CD14-positive monocyte (primary cell): ENCODE measurements around the gene WIPF3. TPM values are rescaled to one million over a fixed set of nuclear protein-coding genes. Genes with fewer than 3 reads are reported as not detected.

ENCODE experiments used
- DNase-seq, 3 donors: peaks; one replicate each; pipeline ENCODE4 v3.0.0-alpha.2; 2011 to 2022
- H2AFZ ChIP-seq: 2 replicates; pipeline ENCODE4 v1.6.0; 2012; ENCODE audit warnings: mild to moderate bottlenecking, low read depth, low read length, inconsistent platforms; ENCODE audit not compliant: insufficient read depth, poor library complexity, severe bottlenecking
- H3K27ac ChIP-seq, 2 donors: 1 replicate in 1 of 2; 2 replicates in 1 of 2; pipeline ENCODE4 v1.5.1; 2012 to 2013; ENCODE audit warnings: low read length in 2 of 2, control low read depth in 1 of 2, inconsistent platforms in 1 of 2, low read depth in 1 of 2, mild to moderate bottlenecking in 1 of 2
- H3K27me3 ChIP-seq, 2 donors: one replicate each; pipeline versions ENCODE4 v1.6.0 to v1.6.1; 2011 to 2013; ENCODE audit warnings: low read length in 2 of 2; ENCODE audit not compliant: control insufficient read depth in 2 of 2, insufficient read depth in 2 of 2
- H3K36me3 ChIP-seq, 2 donors: replicated peaks in 1 of 2; 1 replicate in 1 of 2; 2 replicates in 1 of 2; pipeline versions ENCODE4 v1.5.1 to v1.6.1; 2012 to 2013; ENCODE audit warnings: low read length in 2 of 2, control low read depth in 1 of 2, inconsistent platforms in 1 of 2, mild to moderate bottlenecking in 1 of 2; ENCODE audit not compliant: insufficient read depth in 2 of 2, control insufficient read depth in 1 of 2
- H3K4me1 ChIP-seq, 2 donors: 1 replicate in 1 of 2; 2 replicates in 1 of 2; pipeline versions ENCODE4 v1.5.1 to v1.6.1; 2012 to 2013; ENCODE audit warnings: low read length in 2 of 2, control low read depth in 1 of 2, inconsistent platforms in 1 of 2, mild to moderate bottlenecking in 1 of 2, moderate library complexity in 1 of 2; ENCODE audit not compliant: insufficient read depth in 2 of 2, control insufficient read depth in 1 of 2
- H3K4me2 ChIP-seq: replicated peaks from 2 replicates; pipeline ENCODE3; 2012; ENCODE audit warnings: low read length, moderate library complexity, mild to moderate bottlenecking; ENCODE audit not compliant: poor library complexity, severe bottlenecking; ENCODE audit errors: extremely low read depth
- H3K4me3 ChIP-seq, 3 experiments: fragments of 200-600 bp in 1 of 3; sonication (generic) in 1 of 3; replicated peaks in 1 of 3; 1 replicate in 2 of 3; 2 replicates in 1 of 3; pipeline ENCODE4 v1.5.1; 2011 to 2013; ENCODE audit warnings: low read length in 3 of 3, mild to moderate bottlenecking in 3 of 3, control low read depth in 2 of 3, low read depth in 2 of 3, inconsistent platforms in 1 of 3, moderate library complexity in 1 of 3
- H3K79me2 ChIP-seq: 2 replicates; pipeline ENCODE4 v1.6.0; 2012; ENCODE audit warnings: mild to moderate bottlenecking, control low read depth, inconsistent platforms, low read length, moderate library complexity; ENCODE audit not compliant: insufficient read depth
- H3K9ac ChIP-seq: 2 replicates; pipeline ENCODE4 v1.6.0; 2017; ENCODE audit warnings: low read length, mild to moderate bottlenecking; ENCODE audit not compliant: insufficient read depth, poor library complexity, severe bottlenecking
- H3K9me3 ChIP-seq, 2 donors: replicated peaks in 1 of 2; 1 replicate in 1 of 2; 2 replicates in 1 of 2; pipeline versions ENCODE4 v1.5.1 to v1.6.1; 2012 to 2013; ENCODE audit warnings: low read length in 2 of 2, control low read depth in 1 of 2; ENCODE audit not compliant: control insufficient read depth in 1 of 2, insufficient read depth in 1 of 2
- H4K20me1 ChIP-seq: 2 replicates; pipeline ENCODE4 v1.6.0; 2012; ENCODE audit warnings: mild to moderate bottlenecking, low read length, control low read depth, moderate library complexity; ENCODE audit not compliant: insufficient read depth
- H3K27ac Mint-ChIP-seq, 7 donors: one replicate each; pipeline ENCODE4 v1.8.0; 2020; ENCODE audit warnings: mild to moderate bottlenecking in 7 of 7, mixed read lengths in 7 of 7, moderate library complexity in 6 of 7, inconsistent platforms in 2 of 7
- H3K27me3 Mint-ChIP-seq, 3 donors: one replicate each; pipeline ENCODE4 v1.8.0; 2021 to 2022; ENCODE audit warnings: low read depth in 3 of 3, mild to moderate bottlenecking in 3 of 3, mixed read lengths in 3 of 3, moderate library complexity in 3 of 3, inconsistent platforms in 1 of 3
- H3K36me3 Mint-ChIP-seq, 2 donors: one replicate each; pipeline ENCODE4 v1.8.0; 2020; ENCODE audit warnings: mixed read lengths in 2 of 2, inconsistent platforms in 1 of 2, mild to moderate bottlenecking in 1 of 2
- H3K4me1 Mint-ChIP-seq: one replicate; pipeline ENCODE4 v1.8.0; 2020; ENCODE audit warnings: mild to moderate bottlenecking, mixed read lengths
- H3K4me3 Mint-ChIP-seq, 2 donors: one replicate each; pipeline ENCODE4 v1.8.0; 2020; ENCODE audit warnings: mild to moderate bottlenecking in 2 of 2, mixed read lengths in 2 of 2, moderate library complexity in 1 of 2
- H3K9me3 Mint-ChIP-seq, 7 donors: one replicate each; pipeline ENCODE4 v1.8.0; 2020 to 2022; ENCODE audit warnings: mixed read lengths in 7 of 7, mild to moderate bottlenecking in 6 of 7, moderate library complexity in 6 of 7, inconsistent platforms in 2 of 7
- CTCF ChIP-seq: fragments of 200-600 bp; IDR thresholded peaks from one replicate; pipeline ENCODE4 v1.8.0; 2022; ENCODE audit warnings: antibody characterized with exemption, mild to moderate bottlenecking
- WGBS: methylation state at CpG from one replicate; pipeline ENCODE4 v1.1.5; 2013; ENCODE audit warnings: missing lambda C conversion rate; ENCODE audit not compliant: insufficient coverage; 5-methylcytosine and 5-hydroxymethylcytosine counted together
- intact Hi-C, 2 donors: fragments of 100-400 bp; cut with micrococcal nuclease; formaldehyde crosslinking; loops; one replicate each; pipeline versions ENCODE4 v1.15.0 to v1.15.1; 2023
- polyA plus RNA-seq, 3 donors: library from polyadenylated mRNA; depleted of rRNA in 1 of 3; unstranded in 2 of 3; stranded (reverse) in 1 of 3; fragments of 300-500 nt in 2 of 3; fragments of >200 nt in 1 of 3; fragmentation: Illumina TruSeq in 2 of 3; gene quantifications; 1 replicate in 2 of 3; 2 replicates in 1 of 3; pipeline ENCODE4 v1.2.3, GENCODE V29; 2012 to 2021

WIPF3 gene
- polyA plus RNA-seq, 3 donors = not detected

GRCh38 chr7:29888006-29888405, 81.7 kb downstream of the WIPF3 start:
- no peak overlapping the region for H3K4me3 Mint-ChIP-seq
- H3K27me3 Mint-ChIP-seq = peaks cover 20 to 25% (median 22%) of the 10 kb centered on the region in 3 donors
- no peaks in the 10 kb centered on the region for H3K9me3 Mint-ChIP-seq
- H3K4me3 ChIP-seq = no peak overlapping the region
- no peak overlapping the region for H3K27ac Mint-ChIP-seq
- WGBS = 91% methylated on average over 6 of the region's 7 CpGs
- DNase-seq = no peak
- H3K36me3 Mint-ChIP-seq = peaks cover 0 to 2% of the 10 kb centered on the region in 2 donors
- no peaks in the 10 kb centered on the region for H3K79me2 ChIP-seq
- H3K4me2 ChIP-seq = no peak overlapping the region
- H3K27ac ChIP-seq = no peak overlapping the region
- TF ChIP-seq CTCF = no peak
- peaks cover 8% of the 10 kb centered on the region for H3K4me1 Mint-ChIP-seq
- no peak overlapping the region for H2AFZ ChIP-seq
- no peaks in the 10 kb centered on the region for H3K9me3 ChIP-seq
- H4K20me1 ChIP-seq = no peaks in the 10 kb centered on the region
- H3K4me1 ChIP-seq = peaks cover 0 to 2% of the 10 kb centered on the region in 2 donors
- H3K9ac ChIP-seq = no peak overlapping the region
- intact Hi-C loops = loop anchor here in 1 of 2 donors (10.0 kb wide), 1 partner anchor 177 kb away; no protein-coding TSS in a partner anchor
- peaks cover 4 to 17% of the 10 kb centered on the region in 2 donors for H3K27me3 ChIP-seq
- no peaks in the 10 kb centered on the region for H3K36me3 ChIP-seq

GRCh38 chr7:29889288-29889687, 83.0 kb downstream of the WIPF3 start:
- no peak overlapping the region for H3K9ac ChIP-seq
- H3K4me3 Mint-ChIP-seq = no peak overlapping the region
- DNase-seq = no peak
- no peak overlapping the region for H2AFZ ChIP-seq
- no peaks in the 10 kb centered on the region for H3K36me3 Mint-ChIP-seq
- H3K27me3 ChIP-seq = peaks cover 4 to 10% of the 10 kb centered on the region in 2 donors
- peaks cover 9 to 16% (median 13%) of the 10 kb centered on the region in 3 donors for H3K27me3 Mint-ChIP-seq
- no peaks in the 10 kb centered on the region for H3K79me2 ChIP-seq
- peaks cover 2% of the 10 kb centered on the region for H3K4me1 Mint-ChIP-seq
- WGBS = 95% methylated on average over 4 of the region's 5 CpGs
- no peak for TF ChIP-seq CTCF
- intact Hi-C loops = loop anchor here in 1 of 2 donors (10.0 kb wide), 1 partner anchor 176 kb away; no protein-coding TSS in a partner anchor
- H4K20me1 ChIP-seq = no peaks in the 10 kb centered on the region
- no peaks in the 10 kb centered on the region for H3K9me3 Mint-ChIP-seq
- H3K4me1 ChIP-seq = no peaks in the 10 kb centered on the region
- H3K9me3 ChIP-seq = no peaks in the 10 kb centered on the region
- H3K4me3 ChIP-seq = no peak overlapping the region
- H3K27ac ChIP-seq = no peak overlapping the region
- no peak overlapping the region for H3K4me2 ChIP-seq
- no peaks in the 10 kb centered on the region for H3K36me3 ChIP-seq
- no peak overlapping the region for H3K27ac Mint-ChIP-seq
